ENCODE results near the gene NRG2.

NRG2 gene

DNA sequence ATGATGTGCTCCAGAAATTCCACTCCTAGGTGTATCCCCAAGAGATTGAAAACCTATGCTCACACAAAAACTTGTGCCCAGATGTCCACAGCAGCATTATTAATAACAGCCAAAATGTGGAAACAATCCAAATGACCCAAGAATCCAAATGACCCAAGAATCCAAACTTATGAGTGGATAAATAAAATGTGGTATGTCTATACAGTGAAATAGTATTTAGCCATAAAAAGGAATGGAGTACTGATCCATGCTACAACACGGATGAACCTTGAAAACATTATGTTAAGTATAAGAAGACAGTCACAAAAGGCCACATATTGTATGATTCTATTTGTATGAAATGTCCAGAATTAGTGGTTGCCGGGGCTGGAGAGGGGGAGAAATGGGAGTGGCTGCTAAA is 167.1 kb downstream of the NRG2 start:
- DNase-seq: no peak

GRCh38 chr5:139872851-139873794 is 170.0 kb downstream of the NRG2 start:
- no peak for DNase-seq

- DNase-seq: no peak
Observed at GRCh38 chr5:139872052-139872766, 170.9 kb downstream of the NRG2 start.

DNA sequence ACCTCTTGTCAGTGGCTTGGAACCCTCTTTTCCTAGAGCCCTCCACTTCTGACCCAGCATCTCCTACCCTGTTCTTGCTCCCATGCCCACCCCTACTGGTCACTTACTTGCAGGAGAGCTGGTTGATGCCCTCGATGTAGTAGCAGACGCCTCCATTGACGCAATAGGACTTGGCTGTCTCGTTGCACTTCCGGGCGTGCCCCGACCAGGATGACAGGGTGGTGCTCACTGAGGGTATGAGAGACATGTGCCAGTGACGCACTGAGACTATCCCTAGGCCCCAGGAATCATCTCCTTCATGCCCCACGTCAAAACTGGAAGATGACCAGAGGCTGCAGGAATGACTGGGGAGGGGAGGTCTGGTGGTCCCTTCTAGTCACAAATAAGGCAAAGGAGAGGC is 171.5 kb downstream of the NRG2 start:
- DNase-seq: no peak

DNA sequence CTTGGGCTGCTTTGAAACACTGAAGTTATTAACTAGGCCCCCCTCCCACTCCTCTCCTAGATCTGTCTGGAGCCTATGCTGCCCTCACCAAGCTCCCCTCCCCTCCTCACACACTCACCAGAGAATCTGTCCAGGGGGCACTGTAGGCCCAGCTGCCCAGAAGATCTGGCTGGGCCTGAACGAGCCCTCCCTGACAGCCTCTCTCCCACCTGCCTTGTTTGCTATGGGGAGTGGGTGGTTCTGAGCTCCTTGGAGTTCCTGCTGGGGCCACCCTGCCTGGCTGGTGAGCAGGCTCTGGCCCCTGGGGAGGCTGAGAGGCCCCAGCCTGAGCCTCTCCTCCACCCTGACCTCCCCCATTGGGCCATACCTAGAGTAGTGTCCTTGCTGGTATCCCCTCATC is 172.4 kb downstream of the NRG2 start:
- DNase-seq: no peak

DNA sequence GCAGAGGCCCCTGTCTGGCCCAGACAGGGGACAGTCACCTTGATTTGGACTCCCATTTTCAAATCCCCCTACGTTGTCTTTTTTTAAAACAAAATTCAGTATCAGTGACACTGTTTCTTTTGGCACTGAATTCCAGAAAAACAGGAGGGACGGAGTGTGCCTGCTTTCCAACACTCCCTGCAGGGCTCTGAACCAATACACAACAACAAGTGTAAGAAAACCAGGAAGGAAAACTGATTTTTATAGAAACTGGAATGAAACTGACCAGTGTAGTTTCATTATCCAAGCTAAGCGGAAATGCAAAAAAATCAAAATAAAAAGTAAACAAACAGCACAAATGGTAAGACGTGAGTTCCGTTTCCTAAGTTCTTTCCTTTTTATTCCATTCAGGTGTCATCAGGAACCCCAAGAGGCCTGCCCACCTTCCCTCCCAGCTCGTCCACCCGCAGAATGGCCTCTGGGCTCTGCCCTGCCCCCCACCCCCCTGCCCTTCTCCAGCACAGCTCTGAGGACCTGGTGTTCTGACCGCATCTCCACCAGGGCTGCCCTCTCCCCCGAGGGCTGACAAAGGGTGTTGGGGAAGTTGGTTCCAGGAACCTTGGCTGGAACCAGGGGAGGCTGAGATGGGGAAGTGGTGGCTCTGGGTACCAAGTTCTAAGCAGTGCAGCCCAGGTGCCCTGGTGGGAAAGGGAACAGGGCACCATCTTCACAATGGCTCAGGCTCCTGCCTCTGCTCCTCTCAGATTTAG is 173.9 kb downstream of the NRG2 start:
- no peak for DNase-seq

DNA sequence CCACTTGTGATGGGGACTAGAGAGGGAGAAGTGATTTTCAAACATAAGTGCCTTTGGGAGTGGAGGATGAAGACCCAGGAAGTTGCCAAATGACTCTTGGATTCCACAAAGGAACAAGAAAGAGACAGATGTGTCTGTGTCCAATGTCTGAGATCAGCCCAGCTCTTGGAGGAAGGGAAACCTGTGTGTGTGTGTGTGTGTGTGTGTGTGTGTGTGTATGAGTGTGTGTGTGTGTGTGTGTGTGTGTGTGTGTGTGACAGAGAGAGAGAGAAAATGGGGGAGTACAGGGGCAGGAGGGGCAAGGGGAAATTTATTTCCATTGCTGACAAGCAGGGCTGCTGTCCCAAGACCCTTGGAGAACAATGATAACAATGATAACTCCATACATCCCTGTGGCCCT is 175.5 kb downstream of the NRG2 start:
- no peak for DNase-seq

GRCh38 chr5:139867109-139867508 is 176.0 kb downstream of the NRG2 start:
- no peak for DNase-seq

DNA sequence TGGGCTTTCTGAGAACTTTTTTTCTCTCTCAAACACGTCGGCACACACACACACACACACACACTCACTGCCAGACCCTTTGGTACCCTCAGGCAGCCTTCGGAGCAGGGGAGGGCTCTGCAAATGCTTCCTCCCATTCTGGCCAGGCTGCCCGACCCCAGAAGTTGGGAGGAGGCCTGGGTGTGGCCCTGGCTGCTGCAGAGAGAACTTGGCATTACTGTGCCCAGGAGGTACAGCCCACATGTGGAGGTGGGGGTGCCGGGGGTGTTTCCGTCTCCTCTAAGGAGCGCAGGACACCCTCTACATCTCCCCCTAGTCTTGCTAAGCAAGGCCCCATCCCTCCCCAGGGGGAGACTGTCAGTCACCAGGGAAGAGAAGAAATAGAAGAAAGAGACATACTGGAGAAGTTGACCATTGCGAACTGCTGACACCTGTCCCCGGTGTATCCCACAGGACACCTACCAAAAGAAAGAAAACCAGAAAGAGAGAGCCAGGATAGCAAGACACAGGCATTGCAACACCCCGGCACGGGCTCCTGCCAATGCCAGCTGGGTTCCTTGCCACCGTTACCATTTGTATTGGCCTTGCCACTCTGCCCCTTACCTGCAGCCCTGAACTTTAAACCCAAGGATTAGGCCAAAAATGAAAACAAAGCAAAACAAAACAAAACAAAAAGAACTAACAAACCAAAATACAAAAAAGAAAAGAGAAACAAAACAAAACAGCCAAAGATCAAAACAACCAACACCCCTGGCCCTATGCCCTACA is 178.2 kb downstream of the NRG2 start:
- DNase-seq: no peak

DNA sequence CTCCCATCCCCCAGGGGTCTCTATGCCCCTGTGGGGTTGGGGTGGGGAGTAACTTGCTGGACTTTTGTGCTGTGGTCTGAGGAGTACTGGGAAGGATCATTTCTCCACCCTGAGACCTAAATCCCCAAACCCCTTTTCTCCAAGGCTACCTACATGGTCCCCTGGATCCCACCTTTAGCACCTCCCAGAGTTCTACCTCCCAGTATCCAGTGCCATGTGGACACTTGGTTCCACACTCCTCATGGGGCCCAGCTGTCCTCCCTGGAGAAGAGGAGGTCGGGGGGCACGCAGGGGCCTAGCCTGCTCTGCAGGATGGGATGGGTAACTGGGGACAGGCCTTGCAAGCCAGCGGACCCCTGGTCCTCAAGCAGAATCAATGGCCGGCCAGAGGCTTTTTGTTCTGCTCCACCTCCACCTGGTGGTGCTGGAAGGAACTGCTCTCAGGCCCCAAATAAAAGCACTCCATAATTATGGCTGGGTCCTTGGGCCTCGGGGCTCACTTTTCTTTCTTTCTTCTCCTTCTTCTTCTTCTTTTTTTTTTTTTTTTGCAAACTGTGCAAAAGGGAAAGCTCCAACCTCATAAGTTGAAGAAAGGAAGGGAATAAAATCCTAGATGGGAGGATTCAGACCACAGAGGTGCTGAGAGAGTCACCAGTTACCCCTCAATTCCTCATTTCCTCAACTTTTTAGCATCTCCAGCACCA is 179.1 kb downstream of the NRG2 start:
- peak; percentile 64 to 76 (median 68) for DNase-seq

- DNase-seq: no peak
Observed at GRCh38 chr5:139863361-139863760, 179.7 kb downstream of the NRG2 start.

DNA sequence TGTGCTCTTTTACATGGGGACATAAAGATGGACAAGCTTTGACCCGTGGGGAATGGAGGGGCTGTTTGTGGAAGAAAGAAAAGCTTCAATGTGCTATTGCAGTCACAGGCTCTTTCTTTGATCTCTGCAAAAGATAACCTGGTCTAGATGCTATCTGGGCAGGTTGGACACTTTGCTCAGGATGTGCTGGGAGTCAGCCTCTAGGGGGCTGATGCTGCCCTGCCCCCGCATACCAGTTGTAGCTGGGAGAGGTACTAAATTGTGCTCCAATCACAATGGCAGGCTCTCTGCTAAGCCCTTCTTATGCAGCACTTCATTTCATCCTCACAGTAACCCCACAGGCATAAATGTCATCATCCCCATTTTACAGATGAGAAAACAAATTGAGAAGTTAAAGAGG is 180.3 kb downstream of the NRG2 start:
- no peak for DNase-seq

DNA sequence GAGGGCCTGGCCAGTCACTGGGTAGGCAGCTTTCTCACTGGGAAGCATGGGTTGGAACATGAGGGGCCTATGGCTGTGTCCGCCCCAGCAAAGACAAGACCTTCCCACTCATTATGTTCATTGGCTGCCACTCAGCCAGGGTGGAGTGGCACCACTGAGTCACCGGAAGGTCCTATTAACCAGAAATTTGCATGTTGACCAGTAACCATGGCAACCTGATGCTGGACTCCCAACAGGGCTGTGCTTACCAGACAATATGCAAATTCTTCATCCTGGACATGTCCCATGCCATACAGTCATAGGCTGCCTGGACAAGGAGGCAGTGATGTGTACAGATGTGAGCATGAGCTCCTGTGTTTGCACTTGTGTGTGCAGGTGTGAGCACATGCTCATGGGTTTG is 180.8 kb downstream of the NRG2 start:
- no peak for DNase-seq

GRCh38 chr5:139861889-139862207 is 181.3 kb downstream of the NRG2 start:
- no peak for DNase-seq

DNA sequence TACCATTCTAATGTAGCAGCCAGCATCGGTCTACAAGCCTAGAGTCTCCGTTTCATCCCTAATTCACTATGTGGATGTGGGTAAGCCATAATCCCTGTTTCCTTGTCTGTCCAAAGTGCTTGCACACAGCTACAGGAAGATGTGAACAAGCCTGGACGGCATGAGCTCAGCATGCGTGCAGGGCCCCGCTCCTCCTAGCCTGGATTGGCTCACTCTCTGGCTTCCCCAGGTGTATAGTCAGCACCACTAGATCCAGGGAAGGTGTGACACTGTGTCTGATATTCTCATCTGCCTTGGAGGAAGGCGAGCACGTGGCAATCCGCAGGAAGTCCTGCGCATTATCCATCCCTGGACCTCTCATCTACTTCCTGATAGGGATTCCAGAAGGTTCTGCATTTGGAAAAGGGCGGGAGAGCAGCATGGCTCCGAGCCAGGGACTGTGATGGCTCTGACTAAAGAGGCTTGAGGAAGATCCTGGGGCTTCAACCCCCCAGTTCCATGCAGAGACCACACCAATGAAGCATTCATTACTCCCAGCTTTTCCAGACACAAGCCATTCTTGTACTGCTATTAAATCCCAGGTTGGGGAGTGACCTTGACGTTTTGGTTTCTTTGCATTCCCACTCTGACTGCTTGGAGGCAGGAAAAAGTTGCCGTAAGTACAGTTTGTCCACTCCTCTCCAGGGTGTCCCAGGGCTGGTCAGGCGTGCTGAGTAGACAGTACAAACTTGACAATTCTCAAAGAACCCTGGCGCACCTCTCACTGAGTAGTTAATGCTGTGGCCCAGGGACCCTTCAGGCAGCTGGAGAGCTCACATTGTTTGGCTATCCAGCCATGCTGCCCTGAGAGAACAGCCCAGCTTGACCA is 181.8 kb downstream of the NRG2 start:
- no peak for DNase-seq

DNA sequence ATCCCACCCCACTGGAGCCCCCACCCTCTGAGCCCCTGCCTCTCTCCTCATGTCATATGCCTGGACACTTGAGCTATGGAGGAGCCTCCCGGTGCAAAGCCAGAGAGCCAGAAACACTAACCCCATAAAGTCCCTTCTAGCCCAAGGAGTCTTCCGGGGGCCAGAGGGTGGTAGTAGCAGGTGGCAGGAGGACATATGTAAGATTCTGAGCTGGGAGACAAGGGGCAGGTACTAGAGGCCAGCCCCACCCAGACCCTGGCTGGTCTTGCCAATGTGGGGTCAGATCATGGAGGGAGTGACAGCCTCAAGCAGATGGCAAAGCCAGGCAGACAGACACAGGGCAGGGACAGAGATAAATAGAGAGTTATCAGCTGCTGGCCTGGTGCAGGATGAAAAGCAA is 184.1 kb downstream of the NRG2 start:
- DNase-seq: no peak

- no peak for DNase-seq
Observed at GRCh38 chr5:139856714-139857113, 186.4 kb downstream of the NRG2 start.

DNA sequence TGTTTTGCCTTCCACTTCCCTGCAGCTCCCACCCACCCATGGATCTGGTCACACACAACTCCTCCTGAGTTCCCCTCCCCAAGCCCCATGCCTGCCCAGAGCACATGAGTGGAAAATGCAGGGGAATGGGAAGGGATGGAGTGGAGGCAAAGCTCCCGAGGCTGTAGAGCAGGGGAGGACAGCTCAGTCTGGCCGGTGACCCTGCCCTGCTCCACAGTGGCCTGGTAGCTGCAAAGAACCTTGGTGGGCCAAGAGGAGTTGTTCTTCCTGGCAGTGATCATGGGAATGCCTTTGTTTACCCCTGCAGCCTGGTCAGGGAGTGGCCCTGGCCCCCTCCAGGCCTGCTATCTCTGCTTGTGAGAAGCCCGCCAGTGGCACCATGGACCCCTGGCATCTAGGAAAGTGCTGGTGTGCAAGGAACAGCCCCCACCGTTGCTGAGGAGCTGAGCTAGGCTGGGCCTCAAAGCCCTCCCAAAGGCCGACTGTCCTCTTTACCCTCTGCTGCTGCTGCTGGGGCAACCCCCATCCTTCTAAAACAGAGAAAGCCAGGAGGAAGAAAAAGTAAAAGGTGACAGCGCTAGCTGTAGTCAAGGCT is 187.1 kb downstream of the NRG2 start:
- DNase-seq: no peak

GRCh38 chr5:139855451-139855850 is 187.6 kb downstream of the NRG2 start:
- DNase-seq: no peak

- DNase-seq: no peak
Observed at GRCh38 chr5:139854953-139855352, 188.1 kb downstream of the NRG2 start.
